Embryonic facial prominence (tissue), 1 donor: Measurements from ENCODE around the gene SIGLEC7.

Experiments used
- DNase-seq: peaks from one replicate; pipeline ENCODE4 v3.0.0-alpha.2; 2016; ENCODE audit errors: extremely low spot score

SIGLEC7 gene

DNA sequence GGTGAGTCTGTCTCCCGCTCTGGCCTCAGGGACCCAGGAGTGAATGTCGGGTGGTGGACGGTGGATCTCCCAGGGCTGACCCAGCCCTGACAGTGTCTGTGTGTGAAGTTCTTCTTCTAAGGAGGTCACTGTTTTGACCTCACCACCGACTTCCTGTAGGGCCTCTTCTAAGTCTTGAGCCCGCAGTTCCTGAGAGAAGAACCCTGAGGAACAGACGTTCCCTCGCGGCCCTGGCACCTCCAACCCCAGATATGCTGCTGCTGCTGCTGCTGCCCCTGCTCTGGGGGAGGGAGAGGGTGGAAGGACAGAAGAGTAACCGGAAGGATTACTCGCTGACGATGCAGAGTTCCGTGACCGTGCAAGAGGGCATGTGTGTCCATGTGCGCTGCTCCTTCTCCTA, at the start of gene SIGLEC7:
Gene SIGLEC7 (plus strand): TSS at position 183 of the 400 bp plus-strand sequence. CDS start 69 bp downstream, at position 252.
- DNase-seq = no peak

DNA sequence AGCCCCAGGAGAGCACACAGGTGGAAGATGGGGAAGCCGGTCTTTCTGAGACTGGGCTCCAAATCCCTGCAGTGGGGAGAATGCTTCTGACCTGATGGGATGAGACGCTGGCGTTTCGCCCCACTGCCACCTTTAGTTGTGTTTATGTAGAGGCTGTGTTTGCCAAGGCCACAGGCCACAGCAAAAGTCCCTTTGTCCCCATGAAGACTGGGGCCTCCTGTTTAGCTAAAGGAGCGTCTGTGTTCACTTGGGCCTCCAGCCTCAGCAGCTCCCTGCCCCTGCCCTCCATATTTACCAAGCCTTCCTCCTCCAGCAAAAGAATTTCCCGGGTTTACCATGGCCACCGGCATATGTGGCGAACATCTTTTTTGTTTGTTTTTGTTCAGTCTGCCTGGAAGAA, 49.0 kb upstream of the SIGLEC7 start:
- no peak for DNase-seq

GRCh38 chr19:51093510-51094345, 48.4 kb upstream of the SIGLEC7 start:
- no peak for DNase-seq

DNA sequence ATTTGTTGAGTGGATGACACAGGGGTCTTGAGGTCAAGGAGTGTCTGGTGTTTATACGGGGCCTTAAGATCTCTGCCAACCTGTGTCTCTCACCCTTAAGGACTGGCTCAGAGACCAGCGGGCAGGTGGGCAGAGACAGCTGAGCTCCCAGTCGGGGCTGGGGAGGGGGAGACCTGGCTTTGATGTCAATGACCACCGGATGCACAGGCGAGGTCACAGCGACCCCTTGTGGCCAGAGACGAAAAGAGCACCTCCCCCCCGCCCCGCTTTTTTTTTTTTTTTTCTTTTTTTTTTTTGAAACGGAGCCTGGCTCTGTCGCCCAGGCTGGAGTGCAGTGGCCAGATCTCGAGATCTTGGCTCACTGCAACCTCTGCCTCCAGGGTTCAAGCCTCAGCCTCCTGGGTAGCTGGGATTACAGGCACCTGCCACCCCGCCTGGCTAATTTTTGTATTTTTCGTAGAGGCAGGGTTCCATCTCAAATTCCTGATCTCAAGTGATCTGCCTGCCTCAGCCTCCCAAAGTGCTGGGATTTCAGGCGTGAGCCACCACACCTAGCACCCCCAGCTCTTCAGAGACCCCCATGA, 47.3 kb upstream of the SIGLEC7 start:
- no peak for DNase-seq

DNA sequence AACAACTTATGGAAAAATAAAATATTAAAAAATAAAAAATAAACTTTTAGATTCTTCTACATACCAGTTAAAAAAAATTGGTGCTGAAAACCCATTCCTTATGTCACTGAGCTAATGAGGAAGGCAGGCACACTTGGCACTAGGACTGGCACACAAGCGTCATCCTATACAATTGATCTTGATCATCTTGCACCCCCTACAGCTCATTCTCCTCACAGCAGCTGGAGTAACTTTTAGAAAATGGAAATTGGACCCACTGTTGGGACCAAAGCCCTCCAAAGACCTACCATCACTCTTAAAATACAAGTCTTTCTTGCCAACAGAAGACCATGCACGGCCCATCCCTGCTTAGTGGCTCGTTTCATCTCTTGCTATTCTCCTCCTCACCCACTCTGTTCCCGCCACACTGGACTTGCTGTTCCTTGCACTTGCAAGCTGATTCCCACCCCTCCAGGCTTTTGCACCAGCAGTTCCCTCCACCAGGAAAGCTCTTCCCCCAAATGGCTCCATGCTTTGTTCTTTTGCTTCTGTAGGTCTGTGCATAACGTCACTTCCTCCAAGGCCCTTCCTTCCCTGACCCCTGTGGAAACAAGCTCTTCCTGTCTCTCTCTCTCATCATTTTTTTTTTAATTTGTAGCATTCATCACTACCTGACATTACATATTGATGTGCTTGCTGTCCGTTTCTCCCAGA, 45.5 kb upstream of the SIGLEC7 start:
- DNase-seq = no peak

DNA sequence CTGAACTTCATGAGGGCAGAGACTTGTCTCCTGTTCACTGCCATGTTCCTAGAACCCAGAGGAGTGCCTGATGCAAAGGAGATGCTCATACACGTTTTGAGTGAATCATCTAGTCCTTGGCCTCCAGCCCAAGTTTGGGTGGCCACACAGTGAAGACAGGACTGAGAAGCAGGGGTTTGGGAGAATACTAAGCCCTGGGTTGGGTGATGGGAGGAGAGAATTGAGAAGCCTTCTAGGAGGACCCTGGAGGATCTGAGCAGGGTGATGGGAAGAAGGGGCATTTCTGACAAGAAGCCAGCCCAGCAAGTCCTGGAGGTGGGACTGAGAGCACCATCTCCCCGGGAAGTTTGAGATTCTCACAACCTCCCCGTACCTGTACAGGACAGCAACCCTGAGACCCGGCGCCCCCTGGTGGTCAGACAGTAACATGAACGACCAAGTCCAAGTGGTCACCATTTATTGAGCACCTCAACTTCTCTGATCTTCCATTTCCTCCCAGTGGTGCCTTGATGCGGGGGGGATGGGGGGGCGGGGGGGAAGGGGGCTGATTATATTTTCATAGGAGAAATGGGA, 44.8 kb upstream of the SIGLEC7 start:
- DNase-seq = no peak

GRCh38 chr19:51097796-51098195, 44.3 kb upstream of the SIGLEC7 start:
- DNase-seq = no peak

DNA sequence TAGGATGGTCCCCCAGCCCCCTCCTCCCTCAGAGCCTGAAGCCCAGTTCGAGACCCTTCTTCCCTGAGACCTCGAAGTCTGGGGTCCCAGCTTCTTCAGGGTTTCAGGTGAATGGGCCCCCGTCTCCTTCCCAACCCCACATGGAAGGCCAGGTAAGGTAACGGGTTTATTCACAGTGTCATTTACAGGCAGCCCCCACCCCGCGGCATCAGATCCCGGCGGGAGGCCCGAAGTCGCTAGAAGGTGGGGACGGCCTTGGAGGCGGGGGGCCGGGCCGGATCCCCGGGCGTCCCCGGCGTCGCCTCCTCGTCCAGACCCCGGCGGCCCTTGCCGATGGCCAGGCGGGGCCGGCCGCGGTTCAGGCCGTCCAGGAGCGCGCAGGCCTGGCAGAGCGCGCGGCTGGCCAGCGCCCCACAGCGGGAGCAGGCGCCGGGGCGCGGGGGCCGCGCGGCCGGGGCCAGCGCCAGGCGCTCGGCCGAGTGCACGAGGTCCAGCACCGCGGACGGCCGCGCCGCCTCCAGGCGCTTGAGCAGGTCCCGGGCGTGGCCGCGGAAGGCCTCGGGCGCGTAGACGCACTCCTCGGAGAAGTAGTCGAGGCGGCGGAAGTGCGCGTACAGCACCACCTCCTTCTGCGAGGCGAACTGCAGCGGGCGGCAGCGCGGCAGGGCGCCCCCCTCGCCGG, 43.6 kb upstream of the SIGLEC7 start:
- no peak for DNase-seq

GRCh38 chr19:51099047-51099382, 43.1 kb upstream of the SIGLEC7 start:
- no peak for DNase-seq

DNA sequence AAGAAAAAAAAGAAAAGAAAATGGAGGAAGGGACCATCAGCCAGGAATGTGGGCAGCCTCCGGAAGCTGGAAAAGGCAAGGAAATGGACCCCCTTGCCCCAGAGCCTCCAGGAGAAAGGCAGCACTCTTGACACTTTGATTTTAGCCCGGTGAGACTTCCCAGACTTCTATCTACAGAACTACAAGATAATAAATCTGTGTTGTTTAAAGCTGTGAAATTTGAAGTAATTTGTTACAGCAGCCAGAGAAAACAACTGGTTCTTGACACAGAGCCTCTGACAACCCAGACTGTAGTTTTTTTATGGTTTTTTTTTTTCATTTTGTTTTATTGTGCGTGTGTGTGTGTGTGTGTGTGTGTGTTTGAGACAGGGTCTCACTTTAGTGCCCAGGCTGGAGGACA, 41.5 kb upstream of the SIGLEC7 start:
- no peak for DNase-seq

DNA sequence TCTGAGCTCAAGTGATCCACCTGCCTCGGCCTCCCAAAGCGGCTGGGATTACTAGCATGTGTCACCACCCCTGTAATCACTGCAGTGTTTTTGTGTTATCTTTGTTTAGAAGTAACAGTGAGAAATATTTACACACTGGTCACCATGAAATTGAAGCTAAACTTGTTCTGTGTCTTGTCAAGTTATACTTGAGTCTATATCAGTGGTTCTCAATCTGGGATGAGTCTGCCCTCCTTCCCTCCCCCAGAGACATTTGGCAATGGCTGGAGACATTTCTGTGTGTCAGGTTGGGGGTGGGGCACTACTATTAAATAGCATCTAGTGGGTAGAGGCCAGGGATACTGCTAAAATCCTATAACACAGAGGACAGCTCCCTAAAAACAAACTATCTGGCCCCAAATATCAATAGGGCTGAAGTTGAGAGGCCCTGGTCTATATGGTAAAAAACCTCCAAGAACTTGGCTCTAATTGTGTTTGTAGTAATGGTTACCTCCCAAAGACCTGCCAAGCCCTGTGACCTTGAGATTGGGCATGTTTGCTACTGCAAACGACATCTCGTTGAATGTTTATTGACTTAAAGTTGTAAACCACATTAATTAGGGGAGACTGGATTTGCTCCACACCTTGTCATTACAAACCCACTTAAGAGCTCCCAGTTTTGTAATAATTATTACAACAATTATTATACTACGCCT, 40.8 kb upstream of the SIGLEC7 start:
- DNase-seq = no peak

GRCh38 chr19:51102991-51103390, 39.1 kb upstream of the SIGLEC7 start:
- DNase-seq = no peak

DNA sequence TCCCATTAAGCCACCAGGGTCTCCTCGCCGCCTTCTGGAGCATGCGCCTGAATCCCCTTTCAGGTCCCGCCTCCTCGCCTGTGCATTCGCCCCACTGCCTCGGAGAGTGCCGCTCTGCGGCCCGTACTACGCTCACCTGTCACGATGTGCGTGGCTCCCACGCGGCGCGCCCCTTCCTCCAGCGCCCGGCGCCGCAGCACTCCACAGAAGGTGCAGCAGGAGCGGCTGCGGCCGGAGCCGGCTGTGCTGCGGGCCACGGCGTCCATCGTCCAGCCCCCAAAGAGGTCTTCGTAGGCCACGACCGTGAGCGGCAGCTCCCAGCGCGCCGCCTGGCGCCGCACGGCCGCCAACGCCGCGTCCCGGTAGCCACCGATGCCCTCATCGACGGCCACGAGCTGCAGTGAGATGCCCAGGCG, 38.2 kb upstream of the SIGLEC7 start:
- DNase-seq = no peak

- no peak for DNase-seq
Measured at GRCh38 chr19:51107406-51108065, 34.6 kb upstream of the SIGLEC7 start.

DNA sequence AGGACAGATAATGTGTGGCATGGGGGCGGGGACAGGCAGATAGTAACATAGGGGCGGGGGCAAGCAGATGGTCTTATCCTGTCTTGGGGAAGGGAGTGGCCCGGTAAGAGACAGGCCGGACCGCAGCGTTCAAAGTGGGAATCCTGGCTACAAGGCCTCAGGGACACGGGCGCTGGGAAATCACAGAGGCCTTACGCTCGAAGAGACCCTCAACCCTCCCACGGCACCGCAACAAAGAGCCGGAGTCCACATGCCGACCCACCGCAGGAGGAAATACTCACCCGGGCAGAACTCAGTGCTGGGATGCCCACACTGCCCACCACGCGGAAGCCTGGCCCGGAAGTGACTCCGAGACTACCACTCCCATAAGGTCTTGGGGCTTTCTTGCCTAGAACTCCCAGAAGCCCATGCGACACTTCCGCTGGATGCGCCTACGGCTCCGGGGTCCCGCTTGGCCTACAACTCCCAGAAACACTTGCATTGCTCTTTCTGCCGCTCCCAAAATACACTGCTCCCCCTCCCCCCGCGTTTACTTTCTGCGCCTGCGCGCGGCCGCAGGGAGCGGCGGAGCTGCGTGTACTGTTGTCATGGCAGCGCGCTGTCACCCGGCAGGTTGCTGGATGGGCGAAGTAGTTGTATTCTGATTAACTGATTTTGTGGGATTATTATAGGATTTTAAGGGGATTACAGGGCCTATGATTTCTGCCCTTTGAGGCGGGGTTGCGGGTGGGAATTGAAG, 33.9 kb upstream of the SIGLEC7 start, which contains the start of gene CTU1:
Gene CTU1 (minus strand): TSS at position 344 of the 739 bp plus-strand sequence. CDS start 3,840 bp downstream, outside the sequence.
- DNase-seq = peak; percentile 96

GRCh38 chr19:51108805-51109146, 33.3 kb upstream of the SIGLEC7 start:
- DNase-seq = no peak

DNA sequence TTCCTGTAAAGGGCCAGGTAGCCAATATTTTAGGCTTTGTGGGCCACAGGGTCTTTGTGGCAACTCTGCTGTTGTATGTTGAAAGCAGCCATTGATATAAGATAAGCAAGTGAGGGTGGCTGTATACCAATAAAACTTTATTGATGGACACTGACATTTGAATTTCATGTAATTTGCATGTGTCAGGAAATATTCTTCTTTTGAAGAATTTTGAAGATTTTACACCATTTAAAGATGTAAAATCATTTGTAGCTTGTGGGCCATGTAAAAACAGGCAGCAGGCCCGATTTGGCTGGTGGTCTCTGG, 31.5 kb upstream of the SIGLEC7 start:
- no peak for DNase-seq

DNA sequence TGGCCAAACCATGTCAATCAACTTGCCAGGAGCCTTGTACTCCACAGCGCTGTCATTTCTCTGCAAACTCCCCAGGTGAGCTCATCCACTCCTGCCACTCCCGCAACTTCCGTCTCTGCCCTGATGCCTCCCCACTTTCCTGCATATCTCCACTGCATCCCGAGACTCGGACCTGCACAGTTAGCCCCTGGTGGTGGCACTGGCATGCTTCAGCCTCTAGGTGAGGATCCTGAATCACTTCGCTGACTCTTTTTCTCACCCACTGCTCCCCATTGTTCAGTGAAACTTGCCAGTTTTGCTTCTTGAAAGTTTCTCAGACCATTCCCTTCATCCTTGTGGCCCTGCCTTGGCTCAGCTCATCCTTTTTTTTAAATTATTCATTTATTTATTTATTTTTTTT, 30.5 kb upstream of the SIGLEC7 start:
- DNase-seq = no peak

DNA sequence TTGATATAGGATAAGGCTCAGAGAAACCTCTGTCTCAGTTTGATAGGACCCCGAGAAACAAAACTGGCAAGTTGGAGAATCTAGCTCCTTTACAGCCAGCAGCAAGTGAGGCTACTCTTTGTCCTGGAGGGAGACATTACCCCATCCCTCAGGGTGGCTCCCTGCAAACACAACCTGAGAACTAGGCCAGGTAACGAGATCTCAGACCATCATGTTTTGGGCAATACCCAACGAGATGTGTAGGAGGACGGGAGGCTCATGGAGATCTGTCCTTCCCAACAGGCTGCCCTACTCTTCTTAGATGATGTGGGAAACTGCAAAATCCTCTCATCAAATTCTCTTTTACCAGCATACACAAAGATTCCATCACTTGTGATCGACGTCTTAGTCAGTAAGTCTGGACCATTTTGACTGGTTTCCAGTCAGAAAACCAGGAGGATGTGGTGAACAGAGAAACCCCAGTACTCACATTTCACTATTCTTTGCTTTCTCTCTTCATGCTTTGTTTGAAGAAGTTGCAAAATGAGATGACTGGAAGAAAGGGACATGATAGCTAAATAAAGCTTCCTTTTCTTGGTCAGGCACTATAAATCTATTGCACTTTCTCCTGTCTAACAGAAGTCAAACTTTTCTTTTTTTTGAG, 27.9 kb upstream of the SIGLEC7 start:
- DNase-seq = no peak
